Mesendoderm (in vitro differentiated cells): ENCODE results near the gene NRG3.

ENCODE experiments used
- DNase-seq: peaks from one replicate; pipeline ENCODE4 v3.0.0; 2013
- H2AK5ac ChIP-seq: 2 replicates; pipeline ENCODE4 v1.6.1; 2013; ENCODE audit warnings: low read length, inconsistent platforms
- H2BK120ac ChIP-seq: 2 replicates; pipeline ENCODE4 v1.6.1; 2013; ENCODE audit warnings: low read depth, mild to moderate bottlenecking, low read length, moderate library complexity, mixed read lengths
- H2BK15ac ChIP-seq: replicated peaks from 2 replicates; pipeline ENCODE4 v1.6.1; 2013; ENCODE audit warnings: low read depth, mild to moderate bottlenecking, moderate library complexity
- H2BK5ac ChIP-seq: 2 replicates; pipeline ENCODE4 v1.6.1; 2013; ENCODE audit warnings: low read length, inconsistent platforms
- H3K18ac ChIP-seq: 2 replicates; pipeline ENCODE4 v1.6.1; 2013; ENCODE audit warnings: mild to moderate bottlenecking, low read length, mixed read lengths
- H3K23ac ChIP-seq: one replicate; pipeline ENCODE4 v1.6.1; 2013; ENCODE audit warnings: low read length
- H3K27ac ChIP-seq: 2 replicates; pipeline ENCODE4 v1.5.1; 2013; ENCODE audit warnings: low read depth, mild to moderate bottlenecking, inconsistent platforms, low read length, moderate library complexity
- H3K27me3 ChIP-seq: 2 replicates; pipeline ENCODE4 v1.6.1; 2013; ENCODE audit warnings: low read length, control low read depth, mild to moderate bottlenecking, inconsistent platforms; ENCODE audit not compliant: insufficient read depth, poor library complexity
- H3K36me3 ChIP-seq: 2 replicates; pipeline ENCODE4 v1.6.1; 2013; ENCODE audit warnings: low read length, inconsistent platforms; ENCODE audit not compliant: control insufficient read depth, insufficient read depth
- H3K4ac ChIP-seq: one replicate; pipeline ENCODE4 v1.6.1; 2013; ENCODE audit warnings: low read depth, mild to moderate bottlenecking, low read length, moderate library complexity
- H3K4me1 ChIP-seq: 2 replicates; pipeline ENCODE4 v1.6.1; 2013; ENCODE audit warnings: low read depth, low read length, inconsistent platforms; ENCODE audit not compliant: control insufficient read depth
- H3K4me2 ChIP-seq: 2 replicates; pipeline ENCODE4 v1.6.1; 2013; ENCODE audit warnings: low read length
- H3K4me3 ChIP-seq: 2 replicates; pipeline ENCODE4 v1.5.1; 2013; ENCODE audit warnings: mild to moderate bottlenecking, low read length
- H3K56ac ChIP-seq: one replicate; pipeline ENCODE4 v1.6.1; 2013; ENCODE audit warnings: low read length
- H3K79me1 ChIP-seq: 2 replicates; pipeline ENCODE4 v1.6.1; 2013; ENCODE audit warnings: low read length, inconsistent platforms
- H3K79me2 ChIP-seq: 2 replicates; pipeline ENCODE4 v1.6.1; 2013; ENCODE audit warnings: mild to moderate bottlenecking, low read length; ENCODE audit not compliant: control insufficient read depth, insufficient read depth
- H3K9ac ChIP-seq: 2 replicates; pipeline ENCODE4 v1.6.1; 2013; ENCODE audit warnings: low read length, inconsistent platforms
- H4K5ac ChIP-seq: one replicate; pipeline ENCODE4 v1.6.1; 2013; ENCODE audit warnings: low read length
- H4K8ac ChIP-seq: one replicate; pipeline ENCODE4 v1.6.1; 2013; ENCODE audit warnings: low read depth, mild to moderate bottlenecking, control low read depth, low read length, moderate library complexity
- WGBS: extraction: QIAGEN DNeasy Blood & Tissue Kit; methylation state at CpG from one replicate; pipeline ENCODE4 v1.1.7; 2013; ENCODE audit warnings: low lambda C conversion rate, missing lambda C conversion rate; ENCODE audit not compliant: insufficient coverage; ENCODE audit errors: extremely low coverage; 5-methylcytosine and 5-hydroxymethylcytosine counted together

Gene NRG3

DNA sequence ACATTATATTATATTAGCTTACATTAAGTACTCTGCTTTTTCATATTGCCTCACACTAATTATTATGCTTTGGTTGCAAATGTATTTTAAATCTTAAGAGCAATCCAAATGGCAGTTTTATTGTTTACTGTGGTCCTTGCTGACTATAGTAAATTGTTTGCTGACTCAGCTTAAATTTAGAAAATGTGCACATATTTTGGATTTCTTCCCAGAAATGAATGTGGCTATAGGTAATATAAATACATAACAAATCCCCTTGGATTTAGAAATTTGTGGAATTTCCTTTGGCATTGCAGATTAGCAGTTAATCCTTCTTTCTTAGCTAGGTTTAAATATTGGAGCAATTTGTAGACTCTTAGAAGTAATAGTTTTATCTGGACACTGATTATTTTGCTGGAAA, 565.8 kb downstream of the NRG3 start:
- Histone ChIP-seq H3K27me3 (no peaks in the 10 kb centered on the region), H2BK15ac (no peak overlapping the region), H3K4me1 (no peaks in the 10 kb centered on the region), H3K18ac (no peak overlapping the region), H3K9ac (no peak overlapping the region), H3K27ac (no peak overlapping the region), H3K36me3 (no peaks in the 10 kb centered on the region), H2BK5ac (no peak overlapping the region), H3K23ac (no peak overlapping the region), H3K4me3 (no peak overlapping the region), H2AK5ac (no peak overlapping the region), H3K4me2 (no peak overlapping the region), H3K79me2 (no peaks in the 10 kb centered on the region), H3K56ac (no peak overlapping the region), H2BK120ac (no peak overlapping the region), H3K4ac (no peak overlapping the region), H4K5ac (no peak overlapping the region), H3K79me1 (no peaks in the 10 kb centered on the region), H4K8ac (no peak overlapping the region)
- DNase-seq, result no peak

- Histone ChIP-seq H3K56ac (no peak overlapping the region), H3K23ac (no peak overlapping the region), H3K36me3 (no peaks in the 10 kb centered on the region), H3K79me1 (no peaks in the 10 kb centered on the region), H3K18ac (no peak overlapping the region), H3K27ac (no peak overlapping the region), H3K4me2 (no peak overlapping the region), H4K8ac (no peak overlapping the region), H2AK5ac (no peak overlapping the region), H3K9ac (no peak overlapping the region), H3K4me1 (no peaks in the 10 kb centered on the region), H4K5ac (no peak overlapping the region), H2BK15ac (no peak overlapping the region), H3K4ac (no peak overlapping the region), H3K27me3 (no peaks in the 10 kb centered on the region), H2BK5ac (no peak overlapping the region), H3K79me2 (no peaks in the 10 kb centered on the region), H3K4me3 (no peak overlapping the region), H2BK120ac (no peak overlapping the region)
- WGBS, result no CpG with 5 or more reads among the region's 3 CpGs
- no peak for DNase-seq
Observed at GRCh38 chr10:82452046-82452445, 577.1 kb downstream of the NRG3 start.

DNA sequence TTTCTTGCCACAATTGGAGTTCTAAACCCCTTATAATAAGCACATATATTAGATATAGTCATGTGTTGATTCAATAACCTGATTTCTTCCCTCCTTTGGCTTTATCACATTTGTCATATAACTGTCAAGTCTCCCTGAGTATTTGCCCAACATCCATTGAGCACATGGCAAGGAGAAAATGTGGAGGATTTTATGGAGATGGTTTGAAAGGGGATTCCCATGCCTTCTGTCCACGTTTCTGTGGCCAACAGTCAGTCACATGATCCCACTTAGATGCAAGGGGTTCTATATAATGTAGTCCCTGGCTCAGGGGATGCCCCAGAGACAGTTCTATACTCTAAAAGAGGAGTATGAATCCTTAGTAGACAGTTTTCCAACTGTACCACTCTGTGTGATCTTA, 577.7 kb downstream of the NRG3 start:
- WGBS, result no CpG with 5 or more reads among the region's 1 CpG

DNA sequence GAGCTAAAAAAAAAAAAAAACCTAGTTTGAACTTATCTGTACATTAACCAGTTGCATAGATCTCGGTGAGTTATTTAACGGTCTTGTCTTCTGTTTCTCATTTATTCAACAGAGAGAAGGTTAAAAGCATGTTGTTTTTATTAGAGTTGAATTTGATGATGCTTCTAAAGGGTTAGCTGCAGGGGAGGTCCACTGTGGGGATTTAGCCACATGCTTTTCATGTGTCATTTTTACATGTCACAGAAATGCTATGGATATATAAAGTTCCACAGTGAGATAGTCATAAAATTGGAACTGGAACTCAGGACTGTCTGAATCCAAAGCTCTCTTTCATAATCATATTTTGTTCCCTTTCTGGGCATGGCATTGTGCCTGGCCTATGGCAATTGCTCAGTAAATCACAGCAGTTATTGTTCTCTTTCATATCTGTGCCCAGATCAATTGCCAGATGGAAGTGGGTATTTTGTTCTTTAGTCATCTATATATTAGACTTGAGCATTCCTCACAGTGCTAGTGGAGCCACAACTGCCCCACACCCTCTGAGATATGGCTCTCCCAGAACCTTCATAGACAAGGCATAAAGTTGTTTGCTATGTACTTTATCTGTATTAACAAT, 578.8 kb downstream of the NRG3 start:
- Histone ChIP-seq H3K36me3 (no peaks in the 10 kb centered on the region), H3K9ac (no peak overlapping the region), H3K79me2 (no peaks in the 10 kb centered on the region), H3K4me2 (no peak overlapping the region), H2BK120ac (no peak overlapping the region), H4K5ac (no peak overlapping the region), H3K79me1 (no peaks in the 10 kb centered on the region), H3K27me3 (no peaks in the 10 kb centered on the region), H3K18ac (no peak overlapping the region), H3K4me1 (no peaks in the 10 kb centered on the region), H2BK5ac (no peak overlapping the region), H3K27ac (no peak overlapping the region), H3K23ac (no peak overlapping the region), H2AK5ac (no peak overlapping the region), H4K8ac (no peak overlapping the region), H3K4me3 (no peak overlapping the region), H2BK15ac (no peak overlapping the region), H3K4ac (no peak overlapping the region), H3K56ac (no peak overlapping the region)
- no CpG with 5 or more reads among the region's 2 CpGs for WGBS
- no peak for DNase-seq

More for the DNA sequence above, 577.7 kb downstream of the NRG3 start:
- Histone ChIP-seq H4K5ac (no peak overlapping the region), H2BK15ac (no peak overlapping the region), H3K9ac (no peak overlapping the region), H3K27ac (no peak overlapping the region), H3K79me1 (no peaks in the 10 kb centered on the region), H3K56ac (no peak overlapping the region), H2BK5ac (no peak overlapping the region), H3K27me3 (no peaks in the 10 kb centered on the region), H2BK120ac (no peak overlapping the region), H4K8ac (no peak overlapping the region), H3K79me2 (no peaks in the 10 kb centered on the region), H3K4ac (no peak overlapping the region), H3K4me1 (no peaks in the 10 kb centered on the region), H3K23ac (no peak overlapping the region), H3K36me3 (no peaks in the 10 kb centered on the region), H3K4me3 (no peak overlapping the region), H2AK5ac (no peak overlapping the region), H3K18ac (no peak overlapping the region), H3K4me2 (no peak overlapping the region)
- DNase-seq, result no peak

DNA sequence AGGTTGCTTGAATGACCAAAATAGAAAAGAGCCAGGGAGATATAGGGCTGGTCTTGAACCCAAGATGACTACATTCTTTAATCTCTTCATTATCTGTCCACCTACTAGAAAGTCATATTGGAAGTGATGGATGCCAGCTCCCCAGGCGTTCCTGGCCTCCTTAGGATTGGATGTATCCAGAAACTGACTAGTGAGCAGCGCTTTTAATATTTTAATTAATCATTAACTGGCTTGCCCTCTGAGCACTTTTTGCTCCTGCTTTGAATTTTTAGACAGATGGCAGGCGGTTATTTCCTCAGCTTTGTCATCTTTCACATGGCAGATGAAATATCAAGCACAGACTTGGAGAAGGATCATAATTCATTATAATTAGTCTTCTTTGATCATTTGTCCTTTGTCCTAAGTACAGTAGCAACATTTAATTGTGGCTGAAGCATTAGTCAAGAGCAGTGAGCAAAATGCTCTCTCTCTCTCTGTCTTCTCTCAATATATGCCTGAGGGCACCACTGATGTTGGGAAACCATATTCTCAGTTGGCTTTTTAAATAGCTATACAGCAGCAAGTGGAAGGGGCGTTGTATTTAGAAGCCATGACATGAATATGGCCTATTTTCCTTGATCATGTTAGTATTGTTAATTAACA, 588.0 kb downstream of the NRG3 start:
- no peak overlapping the region for H3K4ac ChIP-seq
- no peaks in the 10 kb centered on the region for H3K27me3 ChIP-seq
- H3K9ac ChIP-seq, result no peak overlapping the region
- H3K4me1 ChIP-seq, result no peaks in the 10 kb centered on the region
- no peak overlapping the region for H3K4me3 ChIP-seq
- H2AK5ac ChIP-seq, result no peak overlapping the region
- H3K18ac ChIP-seq, result no peak overlapping the region
- no peak overlapping the region for H3K23ac ChIP-seq
- H3K27ac ChIP-seq, result no peak overlapping the region
- H3K4me2 ChIP-seq, result no peak overlapping the region
- H2BK5ac ChIP-seq, result no peak overlapping the region
- no CpG with 5 or more reads among the region's 4 CpGs for WGBS
- no peak overlapping the region for H4K8ac ChIP-seq
- H3K79me1 ChIP-seq, result no peaks in the 10 kb centered on the region
- H2BK15ac ChIP-seq, result no peak overlapping the region
- no peak overlapping the region for H4K5ac ChIP-seq
- no peaks in the 10 kb centered on the region for H3K36me3 ChIP-seq
- H2BK120ac ChIP-seq, result no peak overlapping the region
- no peak overlapping the region for H3K56ac ChIP-seq
- H3K79me2 ChIP-seq, result no peaks in the 10 kb centered on the region
- no peak for DNase-seq

DNA sequence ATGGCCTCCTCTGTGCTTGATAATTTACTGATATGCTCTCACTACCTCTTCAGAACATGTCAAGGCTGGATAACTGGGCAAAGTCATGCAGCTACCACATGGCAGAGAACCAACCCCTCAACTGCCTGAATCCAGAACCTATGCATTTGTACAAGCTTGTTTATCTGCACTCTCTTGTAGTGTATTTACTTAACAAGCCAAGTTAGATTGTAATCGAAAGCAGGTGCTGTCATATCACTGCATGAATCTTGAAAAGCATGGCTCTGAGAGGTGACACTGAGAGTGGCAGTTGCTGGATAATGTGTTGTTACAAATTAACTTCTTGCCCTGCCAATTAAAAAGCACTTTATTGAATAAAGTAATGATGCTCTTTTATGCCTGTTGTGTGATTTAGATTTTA, 588.6 kb downstream of the NRG3 start:
- no peak for DNase-seq
- Histone ChIP-seq H3K56ac (no peak overlapping the region), H3K36me3 (no peaks in the 10 kb centered on the region), H2BK120ac (no peak overlapping the region), H3K4me3 (no peak overlapping the region), H3K9ac (no peak overlapping the region), H4K5ac (no peak overlapping the region), H3K79me2 (no peaks in the 10 kb centered on the region), H3K27ac (no peak overlapping the region), H3K18ac (no peak overlapping the region), H3K27me3 (no peaks in the 10 kb centered on the region), H3K4me1 (no peaks in the 10 kb centered on the region), H3K4ac (no peak overlapping the region), H3K4me2 (no peak overlapping the region), H3K23ac (no peak overlapping the region), H4K8ac (no peak overlapping the region), H2BK15ac (no peak overlapping the region), H3K79me1 (no peaks in the 10 kb centered on the region), H2AK5ac (no peak overlapping the region), H2BK5ac (no peak overlapping the region)
- WGBS, result no CpG with 5 or more reads among the region's 1 CpG
